Hematopoietic multipotent progenitor cell treated with erythropoietin and hydrocortisone succinate and interleukin-3 and kit ligand, for 17 days (in vitro differentiated cells): Measurements from ENCODE around the gene OR52E8.

Experiments used
- DNase-seq: peaks from one replicate; pipeline ENCODE4 v3.0.0-alpha.2; 2015; ENCODE audit warnings: low spot score

Gene OR52E8

GRCh38 chr11:5857590-5857989, at the start of gene OR52E8:
OR52E8 (minus strand) TSS chr11:5857690; CDS start chr11:5857690, 0 bp downstream.
- DNase-seq: no peak

GRCh38 chr11:5899534-5899933, 42.0 kb upstream of the OR52E8 start:
- no peak for DNase-seq

GRCh38 chr11:5892908-5893307, 35.4 kb upstream of the OR52E8 start, which contains the start of gene OR52E5:
OR52E5 (plus strand) TSS chr11:5893208; CDS start chr11:5900777, 7,569 bp downstream.
- no peak for DNase-seq

- peak; percentile 10 for DNase-seq
Measured at GRCh38 chr11:5891216-5891800, 33.8 kb upstream of the OR52E8 start.

- no peak for DNase-seq
Measured at GRCh38 chr11:5887661-5888060, 30.2 kb upstream of the OR52E8 start.

GRCh38 chr11:5887172-5887571, 29.7 kb upstream of the OR52E8 start:
- no peak for DNase-seq

GRCh38 chr11:5881756-5882155, 24.3 kb upstream of the OR52E8 start:
- no peak for DNase-seq

GRCh38 chr11:5880329-5880728, 22.8 kb upstream of the OR52E8 start, which contains the start of gene OR52E4:
OR52E4 (plus strand) TSS chr11:5880629; CDS start chr11:5884293, 3,664 bp downstream.
- DNase-seq: no peak

- no peak for DNase-seq
Measured at GRCh38 chr11:5878564-5878963, 21.1 kb upstream of the OR52E8 start.

GRCh38 chr11:5865826-5866225, 8.3 kb upstream of the OR52E8 start:
- no peak for DNase-seq

- no peak for DNase-seq
Measured at GRCh38 chr11:5851002-5851401, 6.5 kb downstream of the OR52E8 start.

- DNase-seq: no peak
Measured at GRCh38 chr11:5847711-5848110, 9.8 kb downstream of the OR52E8 start.

- no peak for DNase-seq
Measured at GRCh38 chr11:5846701-5847100, 10.8 kb downstream of the OR52E8 start.

- DNase-seq: no peak
Measured at GRCh38 chr11:5841797-5842196, 15.7 kb downstream of the OR52E8 start, which contains the start of gene OR52E6. OR52E6 (minus strand) TSS chr11:5841897; CDS start chr11:5841897, 0 bp downstream.

GRCh38 chr11:5837695-5838094, 19.8 kb downstream of the OR52E8 start:
- no peak for DNase-seq

- no peak for DNase-seq
Measured at GRCh38 chr11:5833446-5833845, 24.0 kb downstream of the OR52E8 start.

- DNase-seq: no peak
Measured at GRCh38 chr11:5831196-5831829, 26.2 kb downstream of the OR52E8 start.

GRCh38 chr11:5818245-5818886, 39.1 kb downstream of the OR52E8 start:
- no peak for DNase-seq

GRCh38 chr11:5815534-5815933, 42.0 kb downstream of the OR52E8 start:
- DNase-seq: no peak

GRCh38 chr11:5809905-5810795, 47.3 kb downstream of the OR52E8 start:
- DNase-seq: no peak

- no peak for DNase-seq
Measured at GRCh38 chr11:5809122-5809519, 48.4 kb downstream of the OR52E8 start.

GRCh38 chr11:5808500-5809121, 48.9 kb downstream of the OR52E8 start, which contains the start of gene OR52N2:
OR52N2 (plus strand) TSS chr11:5808924; CDS start chr11:5820336, 11,412 bp downstream.
- DNase-seq: peak; percentile 84
